NCI-H446 (cell line): ENCODE data around the gene CREBRF.
"Not testable (repeated sequence)": the region's sequence is repeated elsewhere in the genome, so short reads cannot be mapped to it uniquely, and the experiment has no call there.

Source experiments
- DNase-seq, 2 experiments: peaks; one replicate each; lab custom pipeline; 2025; lab: John Stamatoyannopoulos, UW

The CREBRF gene

DNA sequence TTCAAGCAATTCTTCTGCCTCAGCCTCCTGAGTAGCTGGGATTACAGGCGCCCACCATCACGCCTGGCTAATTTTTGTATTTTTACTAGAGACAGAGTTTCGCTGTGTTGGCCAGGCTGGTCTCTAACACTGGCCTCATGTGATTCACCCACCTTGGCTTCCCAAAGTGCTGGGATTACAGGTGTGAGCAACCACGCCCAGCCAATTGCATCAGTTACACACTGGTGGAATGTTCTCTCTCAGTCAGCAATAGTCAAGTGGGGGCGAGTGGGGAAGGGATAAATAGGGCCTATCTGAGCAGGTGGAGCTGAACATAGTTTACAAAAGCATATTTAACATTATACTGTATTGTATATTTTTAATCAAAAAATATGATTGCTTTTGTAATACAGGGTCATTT is 98.5 kb downstream of the CREBRF start:
- DNase-seq: not testable (repeated sequence)

DNA sequence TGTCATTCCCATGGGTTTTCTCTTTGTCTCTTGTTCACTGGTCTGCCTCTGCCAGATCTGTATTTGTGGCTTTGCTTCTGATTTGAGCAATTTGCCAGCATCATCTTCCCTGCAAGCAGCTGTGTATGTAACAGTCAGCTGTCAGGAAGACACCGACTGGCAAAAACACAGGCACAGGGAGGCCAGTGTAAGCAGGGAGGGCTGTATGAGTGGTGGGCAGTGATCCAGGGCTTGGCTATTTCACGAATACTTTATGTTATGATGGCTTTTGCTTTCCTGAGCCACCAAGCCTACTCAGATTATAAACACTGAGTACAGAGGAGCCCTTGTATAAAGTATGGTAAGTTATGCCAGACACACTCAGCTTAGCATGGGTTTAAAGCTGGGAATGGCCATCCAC is 99.8 kb downstream of the CREBRF start:
- DNase-seq: no peak

- DNase-seq: no peak
Observed at GRCh38 chr5:173158366-173158765, 102.2 kb downstream of the CREBRF start.

DNA sequence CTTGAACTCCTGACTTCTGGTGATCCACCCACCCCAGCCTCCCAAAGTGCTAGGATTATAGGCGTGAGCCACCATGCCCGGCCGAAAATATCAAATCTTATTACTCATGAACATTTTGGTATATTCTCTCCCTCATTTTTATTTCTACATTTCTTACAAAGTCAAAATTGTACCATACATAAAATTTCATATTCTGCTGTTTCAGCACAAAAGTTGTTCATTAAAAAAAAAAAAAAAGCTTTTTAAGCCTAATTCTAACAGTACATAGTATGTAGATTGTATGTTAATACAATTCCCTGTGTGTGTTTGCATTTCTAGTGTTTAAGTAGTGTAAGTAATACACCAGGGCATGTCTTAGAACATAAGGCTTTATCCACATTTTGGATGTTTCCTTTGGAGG is 103.1 kb downstream of the CREBRF start:
- DNase-seq: no peak

DNA sequence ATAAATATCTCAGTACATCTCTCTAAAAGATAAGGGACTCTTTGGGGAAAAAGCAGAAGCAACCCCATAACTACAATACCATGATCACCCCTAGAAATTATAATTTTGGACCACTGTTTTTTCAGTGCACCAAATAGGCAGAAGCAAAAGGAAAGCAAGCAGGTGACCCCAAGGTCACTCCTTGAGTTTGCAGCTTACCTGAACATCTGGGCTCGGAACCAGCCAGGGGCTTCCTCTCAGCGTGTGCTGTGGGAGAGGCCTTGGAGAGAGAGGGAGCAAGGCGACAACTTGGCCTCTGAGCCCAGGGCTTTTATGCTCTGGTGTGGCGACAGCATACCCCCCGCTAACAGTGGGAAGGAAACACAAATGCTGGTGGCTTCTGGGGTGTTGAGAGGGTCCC is 105.0 kb downstream of the CREBRF start:
- DNase-seq: no peak

DNA sequence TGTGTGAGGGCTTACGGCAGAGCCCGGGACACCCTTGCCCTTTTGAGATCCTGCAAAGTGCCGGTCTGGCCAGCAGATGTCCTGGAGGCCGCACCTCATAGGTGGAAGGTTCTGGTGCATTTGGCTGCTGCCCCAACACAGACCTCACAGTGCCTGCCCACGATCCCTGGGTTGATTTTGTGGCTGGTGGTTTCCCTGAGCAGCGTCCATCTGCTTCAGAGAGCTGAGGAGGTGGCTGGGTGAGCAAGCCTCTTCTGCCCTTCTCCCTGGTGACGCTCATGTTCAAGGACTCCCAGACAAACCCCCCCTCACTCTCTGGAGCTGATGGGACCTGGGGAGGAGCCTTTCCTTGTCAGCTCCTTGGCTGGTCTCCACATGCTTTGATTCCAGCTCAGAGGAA is 107.1 kb downstream of the CREBRF start:
- DNase-seq: no peak

- DNase-seq: no peak
Observed at GRCh38 chr5:173165177-173166016, 109.2 kb downstream of the CREBRF start.

GRCh38 chr5:173172166-173172565 is 116.0 kb downstream of the CREBRF start:
- no peak for DNase-seq

DNA sequence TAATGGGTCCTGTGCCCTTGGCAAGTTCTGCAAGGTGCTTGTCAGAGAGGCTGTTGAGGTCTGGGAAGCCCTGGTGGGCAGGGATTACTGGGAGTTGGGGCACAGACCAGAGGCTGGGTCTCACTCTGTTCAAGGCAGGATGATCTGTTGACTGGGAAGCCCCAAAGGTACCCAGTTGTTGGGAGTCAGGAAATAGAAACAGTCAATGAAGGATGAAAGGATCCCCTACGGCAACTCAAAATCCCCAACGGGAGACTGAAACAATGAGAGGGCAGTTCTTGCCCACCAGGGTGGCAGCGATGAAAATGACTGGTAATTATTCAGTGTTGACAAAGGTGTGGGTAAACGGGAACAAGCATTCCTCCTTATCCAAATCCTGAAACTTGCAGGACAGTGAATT is 119.4 kb downstream of the CREBRF start:
- no peak for DNase-seq

DNA sequence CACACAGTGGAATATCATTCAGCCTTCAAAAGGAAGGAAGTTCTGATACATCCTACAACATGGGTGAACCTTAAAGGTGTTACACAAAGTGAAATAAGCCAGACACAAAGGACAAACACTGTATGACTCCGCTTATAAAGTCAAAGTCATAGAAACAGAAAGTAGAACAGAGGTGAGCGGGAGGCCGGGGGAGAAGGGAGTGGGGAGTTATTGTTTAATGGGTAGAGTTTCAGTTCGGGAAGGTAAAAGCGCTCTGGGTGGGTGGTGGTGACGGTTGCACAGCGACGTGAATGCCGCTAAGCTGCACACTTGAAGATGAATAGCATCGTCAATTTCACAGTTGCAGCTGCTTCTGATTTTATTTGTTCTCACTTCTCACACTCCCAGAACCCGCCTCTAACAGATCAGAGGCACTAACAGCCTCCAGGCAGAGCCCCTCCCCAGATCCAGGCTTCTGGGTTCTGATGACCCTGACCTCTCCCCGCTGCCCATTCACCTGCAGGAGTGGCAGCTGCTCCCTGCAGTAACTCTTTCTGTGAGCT is 122.3 kb downstream of the CREBRF start:
- DNase-seq: no peak

- no peak for DNase-seq
Observed at GRCh38 chr5:173180331-173180730, 124.2 kb downstream of the CREBRF start.

DNA sequence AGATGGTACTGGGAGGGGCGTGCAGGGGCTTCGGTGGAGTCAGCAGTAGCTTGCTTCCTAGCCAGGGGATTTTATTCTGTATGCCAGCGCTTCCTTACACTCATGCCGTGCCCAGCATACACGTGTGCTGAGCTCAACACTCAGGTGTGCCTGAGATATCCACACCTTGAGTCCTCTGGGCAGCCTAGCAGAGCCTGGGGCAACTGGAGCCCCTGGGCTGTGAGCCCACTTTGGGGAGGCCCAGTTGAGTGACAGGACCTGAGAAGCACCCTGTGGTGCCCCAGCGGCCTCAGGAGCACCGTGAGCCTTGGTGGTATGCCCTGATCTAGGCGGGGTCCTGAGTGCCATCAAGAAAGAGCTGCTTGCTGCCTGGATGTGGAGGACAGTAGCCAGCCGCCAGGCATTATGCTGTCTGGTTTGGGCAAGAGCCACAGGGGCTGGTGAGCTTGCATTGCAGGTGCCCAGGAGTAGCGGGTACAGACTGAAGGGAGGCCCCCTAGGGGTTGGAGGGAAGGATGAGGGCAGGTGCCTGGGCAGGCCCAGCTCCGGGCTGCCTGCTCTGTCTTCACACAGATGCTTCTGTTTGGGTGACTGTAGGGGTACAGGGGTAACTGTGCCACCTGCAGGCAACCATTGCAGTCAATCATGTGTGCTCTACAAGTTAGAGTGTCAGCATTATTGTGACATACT is 131.0 kb downstream of the CREBRF start:
- DNase-seq: no peak

- no peak for DNase-seq
Observed at GRCh38 chr5:173188280-173188679, 132.1 kb downstream of the CREBRF start.
